SJSA1 (cell line): Measurements from ENCODE around the gene MATN4. TPM values are rescaled to one million over a fixed set of nuclear protein-coding genes. Genes with fewer than 3 reads are reported as not detected.
A peak's percentile ranks its signal among the peaks of the same experiment; 100 is the strongest.

ENCODE experiments used
- DNase-seq, 2 experiments: peaks; one replicate each; pipeline ENCODE4 v3.0.0-alpha.2; 2015 to 2020; ENCODE audit warnings: low spot score in 2 of 2, low read depth in 1 of 2
- H3K27ac ChIP-seq: fragments of 250-450 bp; sonication (Bioruptor Pico); 2 replicates; pipeline ENCODE4 v1.5.1; 2020; ENCODE audit warnings: mild to moderate bottlenecking, moderate library complexity
- H3K27me3 ChIP-seq: fragments of 250-450 bp; sonication (Bioruptor Pico); replicated peaks from 2 replicates; pipeline ENCODE4 v1.5.1; 2020; ENCODE audit warnings: mild to moderate bottlenecking, moderate library complexity
- H3K36me3 ChIP-seq: fragments of 250-450 bp; sonication (Bioruptor Pico); 2 replicates; pipeline ENCODE4 v1.5.1; 2020; ENCODE audit warnings: mild to moderate bottlenecking
- H3K4me1 ChIP-seq: fragments of 250-450 bp; sonication (Bioruptor Pico); replicated peaks from 2 replicates; pipeline ENCODE4 v1.6.1; 2021; ENCODE audit warnings: mild to moderate bottlenecking
- H3K4me3 ChIP-seq: fragments of 250-450 bp; sonication (Bioruptor Pico); 2 replicates; pipeline ENCODE4 v1.5.1; 2020; ENCODE audit warnings: mild to moderate bottlenecking
- H3K9me3 ChIP-seq: fragments of 250-450 bp; sonication (Bioruptor Pico); replicated peaks from 2 replicates; pipeline ENCODE4 v1.5.1; 2020; ENCODE audit warnings: mild to moderate bottlenecking
- total RNA-seq: library from RNA; depleted of rRNA; stranded (reverse); fragments of >200 nt; shearing (Covaris generic); gene quantifications from 2 replicates; pipeline ENCODE4 v1.2.3, GENCODE V29; 2014

The MATN4 gene
- total RNA-seq, 1 experiment from 2014 or later, result not detected

DNA sequence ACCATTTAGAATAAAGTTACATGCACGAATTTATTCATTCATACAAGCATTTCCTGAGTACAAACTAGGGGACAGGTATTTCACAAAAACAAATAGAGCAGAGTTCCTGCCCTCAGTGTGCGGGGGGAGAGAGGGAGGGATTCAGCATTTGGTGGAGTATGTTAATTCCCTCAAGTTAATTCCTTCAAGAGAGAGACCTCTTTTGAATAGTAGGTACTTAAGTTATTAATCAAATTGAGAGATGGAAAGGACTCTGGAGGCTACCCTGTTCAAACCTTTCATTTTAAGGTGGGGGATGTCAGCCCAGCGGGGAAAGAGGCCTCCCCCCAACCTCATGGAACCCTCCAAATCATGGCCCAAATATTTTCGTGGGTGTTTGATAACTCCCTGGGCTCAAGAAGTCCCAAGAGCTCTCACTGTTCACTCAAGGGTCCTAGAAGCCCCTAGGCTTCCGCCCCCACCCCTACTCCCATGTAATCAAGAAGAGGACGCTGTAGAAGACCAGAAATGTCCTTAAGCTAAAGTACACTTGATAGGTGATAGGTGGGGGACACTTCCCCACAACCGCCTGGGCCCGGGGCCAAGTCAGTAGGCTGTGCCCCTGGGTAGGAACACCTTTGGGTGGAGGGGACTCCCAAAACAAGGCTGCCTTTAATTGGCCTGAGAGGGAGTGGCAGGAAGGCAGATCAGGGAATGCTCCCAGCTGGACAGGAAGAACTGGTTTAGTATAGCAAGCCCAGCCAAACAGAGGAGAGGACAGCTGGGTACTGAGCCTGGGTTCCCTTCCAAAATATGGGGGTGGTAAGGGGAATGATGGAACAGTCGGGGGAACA lies 37.2 kb upstream of the MATN4 start:
- no peaks in the 10 kb centered on the region for H3K27me3 ChIP-seq
- H3K27ac ChIP-seq, result peak overlapping the region; percentile 81
- H3K4me3 ChIP-seq, result no peak overlapping the region
- DNase-seq, result no peak
- no peaks in the 10 kb centered on the region; the same call in 1 of the 2 replicates for H3K9me3 ChIP-seq
- peaks cover 50% of the 10 kb centered on the region for H3K36me3 ChIP-seq
- peaks cover 80% of the 10 kb centered on the region for H3K4me1 ChIP-seq

DNA sequence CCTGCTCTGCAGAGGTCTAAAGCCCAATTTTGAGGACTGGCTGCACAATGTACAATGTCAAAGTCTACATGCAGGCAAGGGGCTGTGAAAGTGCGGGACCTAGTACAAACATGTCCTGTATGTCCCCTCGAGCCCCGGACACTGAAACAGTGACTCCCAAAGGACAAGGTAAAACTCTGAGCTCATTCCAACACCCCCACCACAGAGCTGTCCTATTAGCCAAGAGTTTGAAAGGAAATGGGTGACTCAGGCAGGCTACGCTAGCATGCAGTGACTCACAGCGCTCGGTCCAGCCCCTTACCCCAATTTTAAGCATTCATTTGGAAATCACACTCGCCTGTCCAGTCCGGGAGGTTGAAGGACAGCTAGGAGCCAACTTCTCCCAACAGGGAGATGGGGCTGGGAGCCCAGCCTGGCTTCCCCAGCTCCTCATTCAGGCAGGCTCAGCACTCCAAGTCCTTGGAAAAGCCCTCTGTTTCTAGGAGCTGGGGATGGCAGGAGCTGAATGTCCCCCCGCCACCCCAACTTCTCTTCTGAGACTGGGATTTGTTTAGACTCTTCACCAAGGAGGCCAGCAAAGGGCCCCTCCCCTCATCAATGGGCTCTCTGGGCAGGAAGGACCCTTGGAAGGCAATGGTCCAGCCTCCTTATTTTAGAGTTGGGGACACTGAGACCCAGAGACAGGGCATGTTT lies 36.2 kb upstream of the MATN4 start:
- 0 out of 2 replicates have a peak overlapping the region, but pooled peaks have one; percentile 3 for H3K4me3 ChIP-seq
- no peaks in the 10 kb centered on the region; the same call in 1 of the 2 replicates for H3K9me3 ChIP-seq
- peak; percentile 77 to 87 for DNase-seq
- peaks cover 60% of the 10 kb centered on the region for H3K36me3 ChIP-seq
- peaks cover 85% of the 10 kb centered on the region for H3K4me1 ChIP-seq
- H3K27me3 ChIP-seq, result no peaks in the 10 kb centered on the region
- peak overlapping the region; percentile 81 for H3K27ac ChIP-seq

DNA sequence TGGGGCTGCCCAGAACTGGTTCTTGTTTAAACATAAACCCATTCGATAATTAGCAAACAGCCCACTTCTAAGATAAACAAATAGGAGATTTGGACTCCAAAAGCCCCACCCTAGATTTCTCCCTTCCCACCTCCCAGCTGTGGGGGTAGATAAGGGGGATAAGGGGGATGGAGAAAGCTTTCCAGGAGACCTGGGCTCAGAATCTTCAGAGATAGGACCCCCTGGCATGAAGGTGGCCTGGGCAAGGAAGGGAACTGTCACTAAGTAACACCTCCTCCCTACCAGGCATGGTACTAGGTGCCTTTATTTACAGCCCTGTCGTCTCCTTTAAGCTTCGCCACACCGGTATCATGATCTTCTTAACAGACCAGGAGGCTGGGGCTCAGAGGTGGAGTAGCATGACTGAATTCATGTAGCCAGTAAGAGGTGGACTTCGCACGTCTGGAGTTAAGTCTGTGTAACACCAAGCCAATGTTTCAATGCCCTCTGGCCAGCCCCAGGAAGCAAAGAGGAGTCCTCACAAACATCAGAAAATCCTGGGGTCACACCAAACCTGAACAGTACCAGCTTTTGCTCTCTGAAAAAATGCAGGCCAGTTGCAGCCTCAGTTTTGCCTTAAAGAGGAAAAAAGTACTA lies 35.6 kb upstream of the MATN4 start:
- H3K36me3 ChIP-seq, result peaks cover 67% of the 10 kb centered on the region
- no peaks in the 10 kb centered on the region; the same call in 1 of the 2 replicates for H3K9me3 ChIP-seq
- H3K4me3 ChIP-seq, result no peak overlapping the region
- H3K27me3 ChIP-seq, result no peaks in the 10 kb centered on the region
- no peak for DNase-seq
- H3K4me1 ChIP-seq, result peaks cover 85% of the 10 kb centered on the region
- H3K27ac ChIP-seq, result peak overlapping the region; percentile 81

DNA sequence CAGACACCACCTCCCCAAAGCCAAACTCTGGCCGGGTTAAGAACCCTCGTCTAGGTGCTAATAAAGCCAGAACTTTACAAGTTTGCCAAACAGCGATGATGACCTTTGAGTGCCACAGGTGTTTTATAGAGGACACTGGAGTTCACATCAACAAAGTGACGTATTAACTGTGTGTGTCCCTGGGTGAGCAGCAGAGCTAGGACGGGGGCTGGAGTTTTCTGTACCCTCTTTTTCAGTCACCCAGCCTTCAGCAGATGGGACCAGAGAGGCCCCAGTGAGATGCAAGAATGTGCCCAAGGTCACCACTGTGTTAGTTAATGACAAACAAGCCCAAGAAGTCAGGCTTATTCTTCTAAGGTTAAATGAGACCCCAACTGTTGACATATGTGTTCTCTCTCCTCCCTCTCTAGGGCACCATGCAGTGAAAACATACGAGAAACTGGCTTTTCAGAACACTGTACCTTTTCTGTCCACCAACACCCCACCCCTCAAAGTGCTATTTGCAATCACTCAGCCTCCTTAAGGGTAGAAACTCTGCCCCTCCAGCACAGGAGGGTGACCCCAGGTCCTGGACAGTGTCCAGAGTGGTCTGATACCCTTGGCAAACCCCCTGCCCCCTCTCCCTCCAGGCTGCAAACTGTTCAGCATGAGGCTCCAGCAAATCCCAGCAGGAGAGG lies 34.9 kb upstream of the MATN4 start:
- Histone ChIP-seq H3K27me3 (no peaks in the 10 kb centered on the region), H3K4me3 (no peak overlapping the region), H3K4me1 (peaks cover 89% of the 10 kb centered on the region), H3K36me3 (peaks cover 71% of the 10 kb centered on the region), H3K9me3 (no peaks in the 10 kb centered on the region; the same call in 1 of the 2 replicates), H3K27ac (no peak overlapping the region; the same call in 1 of the 2 replicates)
- no peak for DNase-seq

DNA sequence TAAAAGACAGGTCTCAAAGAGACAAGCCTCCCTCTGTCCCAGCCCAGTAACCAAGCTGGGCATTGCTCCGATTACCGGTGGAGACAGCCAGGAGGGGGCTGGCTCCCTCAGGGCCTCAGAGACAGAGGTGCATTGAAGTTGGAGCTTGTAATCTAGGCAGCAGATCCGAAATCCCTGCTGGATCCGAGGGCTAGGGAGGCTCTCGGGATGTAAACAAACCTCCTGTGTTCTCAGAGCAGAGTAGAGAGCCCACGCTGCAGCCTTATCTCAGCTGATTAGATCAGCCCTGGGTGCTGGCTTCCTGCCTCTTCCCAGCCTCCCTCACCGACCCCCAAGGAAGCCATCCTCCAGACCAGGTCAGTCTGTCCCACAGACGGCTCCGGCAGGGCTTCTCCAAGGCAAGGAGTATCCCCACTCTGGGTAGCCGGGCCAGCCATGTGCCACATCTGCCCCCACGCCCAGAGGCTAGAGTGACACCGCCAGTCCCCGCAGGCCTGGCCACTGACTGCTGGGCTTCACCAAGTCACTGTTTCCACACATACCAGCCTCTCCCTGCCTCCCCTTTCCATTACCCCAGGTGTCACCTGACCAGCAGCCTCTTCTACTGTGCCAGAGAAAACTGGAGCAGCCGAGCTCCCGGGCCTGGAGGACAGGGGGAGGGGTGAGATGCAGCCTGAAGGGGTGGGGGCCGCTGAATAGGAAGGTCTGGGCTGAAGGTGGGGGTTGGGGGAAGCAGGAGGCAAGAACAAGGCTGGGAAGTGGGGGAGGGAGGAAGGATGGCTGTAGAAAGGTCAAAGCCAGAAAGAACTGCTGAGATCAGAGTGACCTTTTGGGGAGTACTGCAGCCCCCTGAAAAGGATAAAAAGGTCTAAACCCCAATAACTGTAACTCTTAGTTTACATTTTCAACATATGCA lies 34.1 kb upstream of the MATN4 start:
- Histone ChIP-seq H3K27me3 (no peaks in the 10 kb centered on the region), H3K27ac (peak overlapping the region; percentile 26), H3K4me3 (no peak overlapping the region), H3K9me3 (no peaks in the 10 kb centered on the region), H3K36me3 (peaks cover 77% of the 10 kb centered on the region), H3K4me1 (peaks cover 91% of the 10 kb centered on the region)
- DNase-seq, result no peak

DNA sequence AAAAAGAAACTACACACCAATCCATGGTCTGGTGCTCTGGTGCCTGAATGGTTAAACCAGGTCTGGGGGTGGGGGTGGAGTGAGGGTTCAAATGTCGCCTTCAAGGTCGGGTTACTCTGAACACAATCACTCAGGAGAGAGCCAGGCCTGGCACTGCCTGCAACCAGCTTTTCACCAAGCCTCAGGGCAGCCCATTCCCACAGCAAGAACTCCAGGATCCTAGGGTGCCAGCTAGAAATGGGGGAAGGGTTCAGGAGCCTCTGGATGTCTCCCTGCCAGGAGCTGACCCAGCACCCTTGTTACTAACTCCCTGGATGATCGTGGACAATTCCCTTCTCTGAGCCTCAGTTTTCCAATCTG lies 33.5 kb upstream of the MATN4 start:
- Histone ChIP-seq H3K4me1 (peaks cover 91% of the 10 kb centered on the region), H3K9me3 (no peaks in the 10 kb centered on the region), H3K36me3 (peaks cover 81% of the 10 kb centered on the region), H3K4me3 (no peak overlapping the region), H3K27ac (no peak overlapping the region), H3K27me3 (no peaks in the 10 kb centered on the region)
- DNase-seq, result no peak

DNA sequence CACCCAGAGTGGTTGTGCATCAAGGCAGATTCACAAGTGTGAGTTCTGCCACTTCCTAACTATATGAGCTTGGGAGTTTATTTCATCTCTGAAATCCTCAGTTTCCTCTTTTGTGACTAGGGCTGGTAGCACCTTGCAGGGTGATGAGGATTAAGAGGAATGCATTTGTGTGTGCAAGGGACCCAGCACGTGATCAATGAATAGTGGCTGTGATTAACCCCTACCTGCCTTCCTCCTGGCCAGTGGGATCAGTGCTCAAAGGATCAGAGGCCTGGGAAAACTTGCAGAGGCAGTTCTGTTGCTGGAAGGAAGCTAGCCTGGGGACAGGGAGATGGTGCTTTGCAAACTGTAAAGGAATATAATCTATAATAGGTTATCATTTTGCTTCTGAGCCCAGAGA lies 32.9 kb upstream of the MATN4 start:
- no peak for DNase-seq
- no peaks in the 10 kb centered on the region for H3K9me3 ChIP-seq
- H3K4me3 ChIP-seq, result no peak overlapping the region
- H3K36me3 ChIP-seq, result peaks cover 82% of the 10 kb centered on the region
- H3K27me3 ChIP-seq, result no peaks in the 10 kb centered on the region
- no peak overlapping the region for H3K27ac ChIP-seq
- H3K4me1 ChIP-seq, result peaks cover 90% of the 10 kb centered on the region

DNA sequence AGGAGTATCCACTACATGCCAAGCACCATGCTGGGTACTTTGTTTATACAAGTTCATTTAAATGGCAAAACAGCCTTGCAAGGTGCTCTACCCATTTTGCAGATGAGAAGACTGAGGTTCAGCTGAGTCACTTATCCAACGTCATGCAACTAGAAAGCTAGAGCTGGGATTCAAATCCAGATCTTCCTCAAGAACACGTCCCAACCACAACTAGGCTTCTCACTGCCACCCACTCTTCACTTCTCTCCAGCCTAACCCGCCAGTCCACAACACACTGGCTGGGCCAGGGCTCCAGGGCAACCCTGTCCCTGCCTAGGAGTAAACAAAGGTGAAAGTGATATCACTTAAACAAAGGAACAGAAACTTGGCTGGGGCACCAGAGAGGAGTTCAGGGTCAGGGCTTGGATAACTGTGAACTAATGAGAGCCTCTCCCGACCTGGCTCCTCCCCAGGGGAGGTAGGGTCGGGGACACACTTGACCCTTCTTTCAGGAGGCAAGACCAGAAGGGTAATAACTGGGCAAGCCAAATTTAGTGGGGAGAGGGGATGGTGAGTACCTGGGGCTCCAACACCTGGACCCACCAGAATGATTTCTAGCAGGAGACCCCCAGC lies 32.2 kb upstream of the MATN4 start:
- Histone ChIP-seq H3K9me3 (no peaks in the 10 kb centered on the region), H3K4me3 (no peak overlapping the region), H3K36me3 (peaks cover 88% of the 10 kb centered on the region), H3K27ac (no peak overlapping the region), H3K27me3 (no peaks in the 10 kb centered on the region), H3K4me1 (peaks cover 84% of the 10 kb centered on the region)
- DNase-seq, result no peak

DNA sequence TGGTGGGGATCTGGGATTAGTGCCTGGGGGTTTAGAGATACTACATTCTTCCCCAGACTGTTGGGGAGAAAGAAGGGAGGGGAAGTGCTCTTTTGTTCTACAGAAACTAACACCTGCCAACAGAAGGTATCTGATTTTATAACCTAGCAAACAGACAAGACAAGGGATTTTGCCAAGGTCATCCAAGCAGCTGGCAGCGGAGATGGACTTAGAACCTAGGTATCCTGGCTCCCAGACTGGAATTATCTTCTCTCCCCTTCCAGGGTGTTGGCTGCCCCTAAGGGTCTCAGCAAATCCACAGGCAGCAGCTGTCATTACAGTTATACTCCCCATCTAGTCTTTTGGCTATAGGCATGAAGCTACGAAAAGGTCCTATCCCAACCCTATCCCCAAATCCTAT lies 31.7 kb upstream of the MATN4 start:
- H3K4me3 ChIP-seq, result no peak overlapping the region
- H3K27ac ChIP-seq, result no peak overlapping the region
- no peaks in the 10 kb centered on the region for H3K9me3 ChIP-seq
- no peaks in the 10 kb centered on the region for H3K27me3 ChIP-seq
- peaks cover 79% of the 10 kb centered on the region for H3K4me1 ChIP-seq
- H3K36me3 ChIP-seq, result peaks cover 88% of the 10 kb centered on the region
- DNase-seq, result no peak

DNA sequence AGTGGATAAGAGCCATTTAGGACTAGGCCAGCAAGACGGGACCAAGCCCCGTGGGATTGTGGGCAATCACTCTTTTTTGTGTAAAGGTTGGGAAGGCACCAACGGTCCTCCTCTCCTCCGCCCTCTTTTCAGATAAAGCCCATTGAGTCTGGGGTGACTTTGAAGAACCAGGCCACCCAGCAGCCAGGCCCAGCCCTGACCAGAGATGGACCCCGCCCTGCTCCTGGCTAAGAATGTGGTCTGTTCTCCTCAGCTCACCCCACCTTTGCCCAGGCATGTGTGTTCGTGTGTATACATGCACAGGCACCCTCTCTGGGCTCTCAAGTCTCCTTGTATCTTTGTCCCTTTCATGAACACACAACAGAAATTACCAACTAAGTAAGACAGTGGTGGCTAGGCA lies 31.0 kb upstream of the MATN4 start:
- Histone ChIP-seq H3K27ac (peak overlapping the region; percentile 79; the same call in 1 of the 2 replicates), H3K36me3 (peaks cover 90% of the 10 kb centered on the region), H3K4me1 (peaks cover 72% of the 10 kb centered on the region), H3K27me3 (no peaks in the 10 kb centered on the region), H3K4me3 (no peak overlapping the region), H3K9me3 (no peaks in the 10 kb centered on the region)
- DNase-seq, result no peak

DNA sequence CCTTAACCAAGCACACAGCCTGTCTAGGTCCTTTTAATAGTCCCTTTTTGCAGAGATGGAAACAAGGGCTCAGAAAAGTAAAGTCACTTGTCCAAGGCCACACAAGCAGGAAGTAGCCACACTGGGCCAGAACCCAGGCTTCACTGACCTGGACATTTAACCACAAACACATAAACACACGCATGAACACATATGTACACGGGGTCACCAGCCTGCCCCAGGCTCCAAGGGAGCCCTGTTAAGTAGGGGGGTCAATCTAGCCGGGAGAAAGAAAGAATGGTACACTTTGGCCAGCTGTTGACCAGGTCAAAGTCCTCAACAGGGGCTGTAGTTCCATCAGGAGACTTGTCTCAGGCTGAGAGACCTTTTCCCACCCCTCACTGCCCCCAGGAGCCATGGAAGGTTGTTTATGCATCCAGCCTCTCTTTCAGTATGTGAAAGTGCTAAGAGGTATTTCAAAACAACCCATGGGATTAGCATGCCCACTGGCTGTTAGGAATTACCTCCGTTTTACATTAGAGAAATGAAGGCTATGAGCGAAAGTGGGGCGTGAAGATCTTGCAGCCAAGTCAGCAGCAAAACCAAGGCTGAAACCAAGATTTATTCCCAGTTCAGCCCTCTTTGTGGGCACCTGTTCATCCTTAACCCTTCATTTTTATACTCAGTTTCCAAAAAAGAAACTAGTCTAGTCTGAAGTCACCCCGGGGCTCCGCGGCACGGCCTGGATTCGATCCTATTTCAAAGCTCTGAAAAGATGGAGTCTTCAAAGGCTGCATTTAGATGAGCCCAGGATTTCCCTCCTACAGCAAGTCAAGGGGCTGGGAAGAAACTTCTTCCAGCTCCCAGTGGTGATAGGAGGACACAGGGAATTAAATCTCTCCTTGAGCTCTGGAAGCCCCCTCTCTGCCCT lies 30.3 kb upstream of the MATN4 start:
- peak overlapping the region; percentile 79 for H3K27ac ChIP-seq
- no peak overlapping the region for H3K4me3 ChIP-seq
- H3K9me3 ChIP-seq, result no peaks in the 10 kb centered on the region
- H3K4me1 ChIP-seq, result peaks cover 65% of the 10 kb centered on the region
- peak in 1 of 2 experiments; percentile 75 for DNase-seq
- H3K27me3 ChIP-seq, result no peaks in the 10 kb centered on the region
- H3K36me3 ChIP-seq, result peaks cover 89% of the 10 kb centered on the region
